ENCODE measurements around the gene SLC26A3. TPM values are rescaled to one million over a fixed set of nuclear protein-coding genes. Genes with fewer than 3 reads are reported as not detected.

The SLC26A3 gene
- total and polyA plus RNA-seq, 2 experiments from 2014 or later = not detected

DNA sequence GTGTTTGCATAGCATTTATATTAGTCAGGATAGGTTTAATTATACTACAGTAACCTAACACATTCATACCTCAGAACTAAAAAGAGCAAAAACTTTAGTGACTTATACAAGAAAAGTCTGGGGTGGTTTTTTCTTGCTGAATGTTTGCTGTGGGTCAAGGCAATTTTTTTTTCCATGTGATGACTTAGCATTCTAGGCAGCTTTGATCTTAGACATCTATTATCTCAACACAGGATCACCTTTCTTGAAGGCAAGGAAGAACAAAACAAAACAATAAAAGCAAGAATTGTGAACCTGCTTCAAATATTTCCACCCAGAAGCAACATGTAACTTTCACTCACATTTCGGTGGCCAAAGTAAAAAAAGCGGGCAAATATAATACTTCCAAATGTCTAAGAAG lies 79.8 kb downstream of the SLC26A3 start:
- ATAC-seq (no peak), DNase-seq (ENCODE audit: low spot score) (no peak)
- H3K9me2 ChIP-seq (ENCODE audit: insufficient read depth) = no peaks in the 10 kb centered on the region
- Mint-ChIP-seq H3K36me3 (ENCODE audit: low read depth) (no peaks in the 10 kb centered on the region; the same call in 2 of the 3 replicates), H3K4me1 (peaks cover 20% of the 10 kb centered on the region), H3K4me3 (no peak overlapping the region), H3K27me3 (ENCODE audit: insufficient read depth, low read depth, poor library complexity) (no peaks in the 10 kb centered on the region), H3K9me3 (no peaks in the 10 kb centered on the region), H3K27ac (no peak overlapping the region)
- H4K20me1 ChIP-seq (replicated peaks; ENCODE audit: insufficient read depth) = no peaks in the 10 kb centered on the region
- TF ChIP-seq NANOG (IDR thresholded peaks at IDR 0.05; ENCODE audit: borderline replicate concordance) (no peak), ETS1 (IDR thresholded peaks at IDR 0.05) (no peak), STAT1 (IDR thresholded peaks at IDR 0.05; ENCODE audit: unreplicated experiment) (no peak), JUNB (IDR thresholded peaks at IDR 0.05; ENCODE audit: unreplicated experiment) (no peak), POLR2AphosphoS5 (IDR thresholded peaks at IDR 0.05; ENCODE audit: low read depth) (no peak), CREB1 (CRISPR knock-in tag; IDR thresholded peaks at IDR 0.05; ENCODE audit: low read depth) (no peak), EZH2phosphoT487 (IDR thresholded peaks at IDR 0.05; ENCODE audit: unreplicated experiment) (no peak), ZNF331 (CRISPR knock-in tag; IDR thresholded peaks at IDR 0.05; ENCODE audit: low read depth) (no peak), EZH2 (IDR thresholded peaks at IDR 0.05; ENCODE audit: low read depth, unreplicated experiment) (no peak), ZNF462 (CRISPR knock-in tag; IDR thresholded peaks at IDR 0.05) (no peak)
- TF ChIP-seq, protein P1, sequence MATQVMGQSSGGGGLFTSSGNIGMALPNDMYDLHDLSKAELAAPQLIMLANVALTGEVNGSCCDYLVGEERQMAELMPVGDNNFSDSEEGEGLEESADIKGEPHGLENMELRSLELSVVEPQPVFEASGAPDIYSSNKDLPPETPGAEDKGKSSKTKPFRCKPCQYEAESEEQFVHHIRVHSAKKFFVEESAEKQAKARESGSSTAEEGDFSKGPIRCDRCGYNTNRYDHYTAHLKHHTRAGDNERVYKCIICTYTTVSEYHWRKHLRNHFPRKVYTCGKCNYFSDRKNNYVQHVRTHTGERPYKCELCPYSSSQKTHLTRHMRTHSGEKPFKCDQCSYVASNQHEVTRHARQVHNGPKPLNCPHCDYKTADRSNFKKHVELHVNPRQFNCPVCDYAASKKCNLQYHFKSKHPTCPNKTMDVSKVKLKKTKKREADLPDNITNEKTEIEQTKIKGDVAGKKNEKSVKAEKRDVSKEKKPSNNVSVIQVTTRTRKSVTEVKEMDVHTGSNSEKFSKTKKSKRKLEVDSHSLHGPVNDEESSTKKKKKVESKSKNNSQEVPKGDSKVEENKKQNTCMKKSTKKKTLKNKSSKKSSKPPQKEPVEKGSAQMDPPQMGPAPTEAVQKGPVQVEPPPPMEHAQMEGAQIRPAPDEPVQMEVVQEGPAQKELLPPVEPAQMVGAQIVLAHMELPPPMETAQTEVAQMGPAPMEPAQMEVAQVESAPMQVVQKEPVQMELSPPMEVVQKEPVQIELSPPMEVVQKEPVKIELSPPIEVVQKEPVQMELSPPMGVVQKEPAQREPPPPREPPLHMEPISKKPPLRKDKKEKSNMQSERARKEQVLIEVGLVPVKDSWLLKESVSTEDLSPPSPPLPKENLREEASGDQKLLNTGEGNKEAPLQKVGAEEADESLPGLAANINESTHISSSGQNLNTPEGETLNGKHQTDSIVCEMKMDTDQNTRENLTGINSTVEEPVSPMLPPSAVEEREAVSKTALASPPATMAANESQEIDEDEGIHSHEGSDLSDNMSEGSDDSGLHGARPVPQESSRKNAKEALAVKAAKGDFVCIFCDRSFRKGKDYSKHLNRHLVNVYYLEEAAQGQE (IDR thresholded peaks at IDR 0.05; ENCODE audit: unreplicated experiment) = no peak
- TF ChIP-seq, protein P2, sequence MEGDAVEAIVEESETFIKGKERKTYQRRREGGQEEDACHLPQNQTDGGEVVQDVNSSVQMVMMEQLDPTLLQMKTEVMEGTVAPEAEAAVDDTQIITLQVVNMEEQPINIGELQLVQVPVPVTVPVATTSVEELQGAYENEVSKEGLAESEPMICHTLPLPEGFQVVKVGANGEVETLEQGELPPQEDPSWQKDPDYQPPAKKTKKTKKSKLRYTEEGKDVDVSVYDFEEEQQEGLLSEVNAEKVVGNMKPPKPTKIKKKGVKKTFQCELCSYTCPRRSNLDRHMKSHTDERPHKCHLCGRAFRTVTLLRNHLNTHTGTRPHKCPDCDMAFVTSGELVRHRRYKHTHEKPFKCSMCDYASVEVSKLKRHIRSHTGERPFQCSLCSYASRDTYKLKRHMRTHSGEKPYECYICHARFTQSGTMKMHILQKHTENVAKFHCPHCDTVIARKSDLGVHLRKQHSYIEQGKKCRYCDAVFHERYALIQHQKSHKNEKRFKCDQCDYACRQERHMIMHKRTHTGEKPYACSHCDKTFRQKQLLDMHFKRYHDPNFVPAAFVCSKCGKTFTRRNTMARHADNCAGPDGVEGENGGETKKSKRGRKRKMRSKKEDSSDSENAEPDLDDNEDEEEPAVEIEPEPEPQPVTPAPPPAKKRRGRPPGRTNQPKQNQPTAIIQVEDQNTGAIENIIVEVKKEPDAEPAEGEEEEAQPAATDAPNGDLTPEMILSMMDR (conservative IDR thresholded peaks at IDR 0.05; ENCODE audit: low read depth in 2 of 2) = no peak
- H3K4me2 ChIP-seq = no peak overlapping the region
- no peak overlapping the region for H3K27ac ChIP-seq (ENCODE audit: low read depth)
- H3F3A ChIP-seq (replicated peaks; ENCODE audit: low read depth) = no peaks in the 10 kb centered on the region
- no peak overlapping the region for H2AFZ ChIP-seq
- no peaks in the 10 kb centered on the region for H3K27me3 ChIP-seq (ENCODE audit: insufficient read depth)
- no peaks in the 10 kb centered on the region for H3K79me2 ChIP-seq (replicated peaks; ENCODE audit: insufficient read depth)
- H3K4me1 ChIP-seq (ENCODE audit: insufficient read depth) = no peaks in the 10 kb centered on the region
- H3K4me3 ChIP-seq = no peak overlapping the region
- H3K36me3 ChIP-seq (ENCODE audit: insufficient read depth) = no peaks in the 10 kb centered on the region
